Left renal cortex interstitium (tissue), 4 donors: ENCODE data around the gene CRACR2B. TPM values are rescaled to one million over a fixed set of nuclear protein-coding genes. Genes with fewer than 3 reads are reported as not detected.

Experiments used
- DNase-seq, 4 donors: peaks; one replicate each; pipeline ENCODE4 v3.0.0-alpha.2; 2013; ENCODE audit warnings: low read depth in 4 of 4, low spot score in 2 of 4, missing footprints in 1 of 4
- polyA plus RNA-seq, 4 donors: library from polyadenylated mRNA; unstranded; fragments of 120-200 nt; gene quantifications; one replicate each; pipeline ENCODE4 v1.2.1, GENCODE V29; 2013; ENCODE audit not compliant: insufficient read length in 4 of 4

CRACR2B gene
- polyA plus RNA-seq, 4 donors = 9.8 to 20.8 (median 17.2) TPM

- DNase-seq = peak; percentile 97 to 99 (median 98)
Measured at GRCh38 chr11:809287-810039, 18.3 kb upstream of the CRACR2B start, which contains the start of gene RPLP2. TSS of gene RPLP2 (plus strand) at chr11:809967. CDS start at chr11:810235, 268 bp downstream.

- DNase-seq = no peak
Measured at GRCh38 chr11:810040-810567, 17.6 kb upstream of the CRACR2B start.

GRCh38 chr11:811446-812245, 16.1 kb upstream of the CRACR2B start:
- DNase-seq = no peak

GRCh38 chr11:812390-812789, 15.3 kb upstream of the CRACR2B start:
- no peak for DNase-seq

GRCh38 chr11:813072-813455, 14.7 kb upstream of the CRACR2B start:
- DNase-seq = no peak

GRCh38 chr11:813456-814096, 14.1 kb upstream of the CRACR2B start:
- no peak for DNase-seq

- no peak for DNase-seq
Measured at GRCh38 chr11:815675-816432, 11.9 kb upstream of the CRACR2B start.

- DNase-seq = no peak
Measured at GRCh38 chr11:816433-816779, 11.3 kb upstream of the CRACR2B start.

GRCh38 chr11:818396-819128, 9.2 kb upstream of the CRACR2B start, which contains the start of gene PNPLA2:
TSS of gene PNPLA2 (plus strand) at chr11:818914. CDS start at chr11:819719, 805 bp downstream.
- no peak for DNase-seq

GRCh38 chr11:819129-819931, 8.4 kb upstream of the CRACR2B start:
- DNase-seq = no peak

GRCh38 chr11:819943-820649, 7.6 kb upstream of the CRACR2B start:
- DNase-seq = no peak

GRCh38 chr11:820655-821511, 6.8 kb upstream of the CRACR2B start:
- no peak for DNase-seq

- no peak for DNase-seq
Measured at GRCh38 chr11:821512-822371, 6.0 kb upstream of the CRACR2B start.

GRCh38 chr11:823441-824291, 4.1 kb upstream of the CRACR2B start:
- no peak for DNase-seq

GRCh38 chr11:824292-824880, 3.3 kb upstream of the CRACR2B start:
- DNase-seq = no peak
